HG03460 (cell line): ENCODE data around the gene EZH1.

Source experiments
- ATAC-seq: cut with Tn5 transposase; IDR thresholded peaks from one replicate; pipeline ENCODE4 v1.9.1; 2021; ENCODE audit not compliant: unreplicated experiment

EZH1 gene

DNA sequence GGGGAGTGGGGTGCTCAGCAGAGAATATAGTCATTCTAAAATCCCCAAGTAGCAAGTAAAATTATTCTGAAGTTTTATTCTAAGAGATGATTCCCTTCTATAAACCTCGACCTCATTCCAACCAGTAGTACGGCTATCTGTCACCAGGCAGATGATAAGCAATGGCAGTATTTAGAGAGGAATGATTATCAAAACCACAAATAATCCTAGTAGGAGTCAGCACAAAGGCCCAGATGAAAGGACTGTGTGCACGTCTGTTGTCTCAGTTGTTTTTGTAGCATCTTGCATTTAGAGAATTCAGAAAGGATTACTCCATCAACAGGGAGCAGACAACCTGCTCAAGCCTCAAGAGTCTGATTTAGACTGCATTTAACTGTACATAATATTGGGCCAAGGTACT lies 21.2 kb downstream of the EZH1 start:
- ATAC-seq = no peak

- ATAC-seq = no peak
These were observed 23.8 kb downstream of the EZH1 start for GRCh38 chr17:42720996-42721583.

- ATAC-seq = no peak
These were observed 35.3 kb downstream of the EZH1 start for GRCh38 chr17:42709561-42709960.

GRCh38 chr17:42708588-42708987 lies 36.3 kb downstream of the EZH1 start:
- ATAC-seq = no peak

GRCh38 chr17:42706732-42707131 lies 38.1 kb downstream of the EZH1 start:
- ATAC-seq = no peak

DNA sequence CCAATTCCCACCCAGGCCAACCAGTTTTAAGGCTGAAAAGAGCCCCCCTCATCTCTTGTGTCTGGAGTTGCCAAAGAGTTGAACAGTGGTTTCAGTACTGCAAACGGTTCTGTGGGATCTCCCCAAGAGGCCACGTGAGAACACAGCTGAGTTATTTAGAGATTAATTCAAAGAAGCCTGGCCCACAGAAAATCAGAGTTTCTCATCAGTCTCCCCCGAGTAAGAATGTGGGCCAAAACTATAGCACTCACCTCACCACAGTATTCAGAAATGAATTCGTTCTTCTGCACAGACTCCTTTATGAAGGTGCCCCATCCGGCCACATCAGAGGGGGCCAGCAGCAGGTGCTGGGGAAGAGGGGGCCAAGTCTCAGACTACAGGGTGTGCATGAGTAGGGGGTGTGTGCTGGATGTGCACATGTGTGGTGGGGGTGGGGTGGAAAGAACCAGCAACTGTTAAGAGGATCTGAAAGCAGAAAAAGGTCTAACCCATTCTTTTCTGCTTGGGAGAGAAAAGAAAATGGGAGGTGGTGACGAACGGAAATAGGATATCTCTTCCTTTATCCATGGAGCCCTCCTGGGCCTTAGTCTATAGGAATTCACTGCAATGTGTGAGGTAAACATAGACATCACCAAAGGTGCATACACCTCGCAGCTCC lies 39.9 kb downstream of the EZH1 start:
- peak; percentile 67 for ATAC-seq

DNA sequence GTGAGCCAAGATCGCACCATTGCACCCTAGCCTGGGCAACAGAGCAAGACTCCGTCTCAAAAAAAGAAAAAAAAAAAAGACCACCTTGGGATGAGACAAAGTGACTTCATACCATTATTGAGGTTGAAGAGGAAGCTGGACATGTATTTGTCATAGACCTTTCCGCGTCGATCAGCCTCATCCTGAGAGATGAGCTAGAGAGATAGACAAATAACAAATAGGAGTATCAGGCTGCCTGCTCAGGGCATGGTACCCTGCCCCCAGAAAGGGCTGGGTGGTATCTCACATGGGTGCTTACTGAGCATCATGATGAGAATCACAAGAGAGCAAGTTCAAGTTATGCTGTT lies 40.4 kb downstream of the EZH1 start:
- no peak for ATAC-seq

DNA sequence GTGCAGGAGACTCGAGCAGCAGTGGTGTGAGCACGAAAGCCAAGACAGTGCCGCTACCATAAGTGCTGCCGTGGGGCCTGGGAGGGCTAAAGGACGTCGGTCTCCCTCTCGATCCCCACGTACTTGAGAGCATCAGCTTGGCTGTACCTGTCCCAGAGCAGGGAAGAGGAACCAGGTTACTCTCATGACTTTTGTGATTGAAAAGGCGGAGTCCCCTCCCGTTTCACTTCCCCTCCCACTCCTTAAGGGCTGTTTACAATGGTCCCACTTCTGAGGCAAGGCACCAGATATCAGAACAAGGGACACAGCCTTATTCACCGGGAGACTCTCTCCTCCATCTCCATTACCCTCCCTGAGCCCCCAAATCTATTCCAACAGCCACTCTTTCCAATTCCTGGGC lies 42.4 kb downstream of the EZH1 start:
- no peak for ATAC-seq

DNA sequence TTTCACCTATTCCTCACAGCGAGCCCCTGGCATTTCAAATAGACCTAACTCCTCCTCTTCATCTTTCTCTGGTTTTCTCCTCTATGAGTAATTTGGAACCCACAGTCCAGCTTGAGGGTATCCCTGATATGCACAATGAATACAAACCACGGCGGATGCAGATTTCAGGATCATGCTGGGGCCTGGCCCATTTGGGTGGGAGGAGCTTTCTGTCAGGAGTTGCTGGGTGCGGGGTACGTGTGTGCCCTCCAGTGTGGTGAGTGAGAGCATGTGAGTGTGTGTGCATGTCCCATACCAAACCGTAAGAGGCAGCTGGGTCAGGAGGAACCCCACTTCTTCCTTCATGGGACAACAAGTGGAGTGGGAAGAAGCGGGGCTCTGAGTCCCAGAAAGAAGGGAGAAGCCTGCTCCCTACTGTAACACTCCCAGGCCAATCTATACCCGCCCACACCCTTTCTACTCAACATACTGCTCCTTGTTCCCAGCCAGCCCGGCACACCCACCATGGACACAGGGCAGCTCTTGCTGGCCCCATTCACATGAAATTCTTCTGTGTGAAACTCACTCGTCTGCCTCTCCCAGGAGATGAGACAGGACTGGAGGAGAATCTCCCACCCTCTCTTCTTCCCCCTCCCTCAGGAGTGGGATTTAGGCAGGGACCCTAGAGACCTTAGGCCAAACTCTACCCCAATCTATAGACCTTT lies 44.1 kb downstream of the EZH1 start:
- no peak for ATAC-seq

DNA sequence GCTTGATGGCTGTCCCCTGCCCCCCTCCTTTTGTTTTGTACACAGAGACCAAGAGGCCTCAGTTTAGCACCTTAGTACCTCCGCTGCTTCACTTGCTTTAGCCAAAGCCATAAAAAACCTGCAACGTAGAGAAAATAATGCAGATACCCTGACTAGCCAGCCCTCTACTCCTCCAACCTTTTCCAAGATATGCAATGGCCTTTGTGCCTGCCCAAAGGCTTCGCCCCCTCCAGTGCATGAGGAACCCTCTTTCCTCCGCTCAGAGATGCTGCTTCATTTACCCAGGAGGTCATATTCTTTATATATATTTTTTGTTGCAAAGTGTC lies 45.5 kb downstream of the EZH1 start:
- no peak for ATAC-seq

DNA sequence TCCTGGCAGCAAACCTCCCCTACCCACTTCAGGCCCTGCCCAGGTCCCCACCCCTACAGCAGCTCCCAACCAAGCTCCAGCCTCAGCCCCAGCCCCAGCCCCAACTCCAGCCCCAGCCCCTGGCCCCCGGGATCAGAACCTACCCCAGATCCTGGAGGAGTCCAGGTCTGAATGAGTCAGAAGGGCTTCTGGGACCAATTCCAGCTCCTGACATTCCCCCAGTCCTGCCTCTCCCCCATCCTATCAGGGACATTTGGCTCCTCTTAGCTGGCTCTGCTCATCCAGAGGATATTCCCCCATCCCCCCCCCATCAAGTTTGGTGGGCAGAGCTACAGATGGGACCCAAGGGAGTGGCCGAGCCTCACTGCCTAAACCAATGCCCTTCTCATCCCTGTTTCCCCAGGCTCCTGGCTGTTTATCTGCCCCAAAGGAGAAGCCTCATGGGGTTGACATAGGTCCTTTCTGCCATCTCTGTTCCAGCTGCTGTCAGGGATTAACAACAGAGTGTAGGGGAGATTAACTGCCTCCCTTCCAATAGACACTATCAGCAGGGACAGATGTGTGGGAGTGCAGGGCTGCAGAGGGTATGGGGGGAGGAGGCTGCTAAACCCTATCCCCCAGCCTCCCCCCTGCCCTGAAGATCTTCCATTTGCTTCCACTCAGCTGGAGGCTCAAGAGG lies 46.0 kb downstream of the EZH1 start:
- no peak for ATAC-seq

DNA sequence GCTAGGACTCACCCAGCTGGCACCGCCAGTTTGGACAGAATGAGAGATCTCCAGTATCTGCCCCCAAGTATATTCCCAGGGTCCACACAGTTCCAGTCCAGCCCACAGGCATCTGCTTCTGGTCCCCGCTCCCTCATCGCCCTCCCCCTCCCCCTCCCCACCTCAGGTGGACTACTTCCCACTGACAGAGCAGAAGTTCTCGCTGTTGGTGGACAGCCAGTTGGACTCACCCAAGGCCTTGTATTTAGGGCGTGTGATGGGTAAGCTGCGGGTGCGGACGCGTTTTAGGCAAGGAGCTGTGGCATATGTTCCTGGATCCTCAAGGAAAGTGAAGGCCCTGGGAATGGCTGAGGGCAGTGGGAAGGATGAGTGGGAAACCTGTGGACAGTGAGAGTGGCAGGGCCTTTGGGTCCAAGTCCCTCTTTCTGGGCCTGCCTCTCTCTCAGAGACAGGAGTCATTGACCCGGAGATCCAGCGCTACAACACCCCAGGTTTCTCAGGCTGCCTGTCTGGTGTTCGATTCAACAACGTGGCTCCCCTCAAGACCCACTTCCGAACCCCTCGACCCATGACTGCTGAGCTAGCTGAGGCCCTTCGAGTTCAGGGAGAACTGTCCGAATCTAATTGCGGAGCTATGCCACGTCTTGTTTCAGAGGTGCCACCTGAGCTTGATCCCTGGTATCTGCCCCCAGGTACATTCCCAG lies 47.6 kb downstream of the EZH1 start:
- no peak for ATAC-seq

GRCh38 chr17:42695500-42695899 lies 49.3 kb downstream of the EZH1 start:
- no peak for ATAC-seq

- ATAC-seq = no peak
These were observed 50.3 kb downstream of the EZH1 start for GRCh38 chr17:42694524-42694923.

DNA sequence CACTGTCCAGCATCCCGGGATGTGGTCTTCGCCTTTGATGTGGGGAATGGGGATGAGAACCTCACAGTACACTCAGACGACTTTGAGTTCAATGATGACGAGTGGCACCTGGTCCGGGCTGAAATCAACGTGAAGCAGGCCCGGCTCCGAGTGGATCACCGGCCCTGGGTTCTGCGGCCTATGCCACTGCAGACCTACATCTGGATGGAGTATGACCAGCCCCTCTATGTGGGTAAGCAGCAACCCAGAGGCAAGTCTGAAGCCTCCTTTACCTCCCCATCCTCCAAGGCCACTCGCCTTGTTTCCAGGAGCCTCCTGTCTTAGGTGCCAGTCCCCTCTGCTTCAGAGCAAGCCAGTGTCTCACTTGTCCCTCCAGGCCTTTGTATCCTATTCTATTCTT lies 52.4 kb downstream of the EZH1 start:
- no peak for ATAC-seq

- ATAC-seq = no peak
These were observed 53.8 kb downstream of the EZH1 start for GRCh38 chr17:42691021-42691545.

GRCh38 chr17:42690596-42690995 lies 54.2 kb downstream of the EZH1 start:
- no peak for ATAC-seq

DNA sequence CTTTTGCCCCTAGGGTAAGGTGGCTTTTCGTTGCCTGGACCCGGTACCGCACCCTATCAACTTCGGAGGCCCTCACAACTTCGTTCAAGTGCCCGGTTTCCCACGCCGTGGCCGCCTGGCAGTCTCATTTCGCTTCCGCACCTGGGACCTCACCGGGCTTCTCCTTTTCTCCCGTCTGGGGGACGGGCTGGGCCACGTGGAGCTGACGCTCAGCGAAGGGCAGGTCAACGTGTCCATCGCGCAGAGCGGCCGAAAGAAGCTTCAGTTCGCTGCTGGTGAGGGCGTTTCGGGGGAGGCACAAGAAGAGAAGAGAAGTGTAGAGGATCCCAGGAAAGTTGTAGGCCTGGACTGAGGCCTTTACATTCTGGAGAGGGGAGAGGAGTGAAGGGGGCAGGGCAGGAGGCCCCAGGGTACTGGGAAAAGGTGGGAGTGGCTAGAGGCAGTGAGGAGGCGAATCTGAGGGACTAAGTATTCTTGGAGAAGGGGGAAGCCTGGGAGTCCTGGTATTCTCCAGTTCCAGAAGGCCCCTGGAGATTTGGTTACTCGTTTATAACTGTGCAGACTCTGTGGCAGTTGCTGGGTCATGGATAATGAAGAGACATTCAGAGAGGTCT lies 57.0 kb downstream of the EZH1 start:
- ATAC-seq = no peak

- no peak for ATAC-seq
These were observed 58.2 kb downstream of the EZH1 start for GRCh38 chr17:42686520-42687128.

- ATAC-seq = no peak
These were observed 59.0 kb downstream of the EZH1 start for GRCh38 chr17:42685831-42686230.
